Brain microvascular endothelial cell (primary cell): ENCODE results near the gene KATNBL1.
"Not testable (repeated sequence)": the region's sequence is repeated elsewhere in the genome, so short reads cannot be mapped to it uniquely, and the experiment has no call there.

Source experiments
- DNase-seq: peaks from one replicate; pipeline ENCODE4 v3.0.0-alpha.2; 2020
- H3K27ac ChIP-seq: fragments of 250-450 bp; sonication (Bioruptor Pico); 2 replicates; pipeline ENCODE4 v1.5.1; 2020; ENCODE audit warnings: mild to moderate bottlenecking, moderate library complexity
- H3K27me3 ChIP-seq: fragments of 250-450 bp; sonication (Bioruptor Pico); replicated peaks from 2 replicates; pipeline ENCODE4 v1.5.1; 2020; ENCODE audit warnings: mild to moderate bottlenecking
- H3K36me3 ChIP-seq: fragments of 250-450 bp; sonication (Bioruptor Pico); replicated peaks from 2 replicates; pipeline ENCODE4 v1.5.1; 2020; ENCODE audit warnings: mild to moderate bottlenecking
- H3K4me3 ChIP-seq: 2 replicates; pipeline ENCODE4 v1.5.1; 2011; ENCODE audit warnings: low read depth, mild to moderate bottlenecking, control low read depth, low read length, moderate library complexity
- CTCF ChIP-seq: IDR thresholded peaks from 2 replicates; pipeline ENCODE4 v1.5.1; 2011; ENCODE audit warnings: low read depth, mild to moderate bottlenecking, moderate library complexity, low read length, control low read depth, inconsistent platforms; ENCODE audit errors: missing control alignments
- in situ Hi-C: cut with HindIII; loops from 2 replicates; pipeline ENCODE4 v1.10.0; 2017; ENCODE audit warnings: low sequenced_read_pairs, low pct_ligation_motif_present

KATNBL1 gene

GRCh38 chr15:34214135-34214534, 4.2 kb upstream of the KATNBL1 start:
- no peak for DNase-seq
- Histone ChIP-seq H3K27ac (no peak overlapping the region), H3K4me3 (no peak overlapping the region), H3K27me3 (no peaks in the 10 kb centered on the region), H3K36me3 (no peaks in the 10 kb centered on the region)
- no peak for TF ChIP-seq CTCF
- in situ Hi-C loops, result no loop called here

- H3K4me3 ChIP-seq, result no peak overlapping the region
- peak; percentile 11 for TF ChIP-seq CTCF
- in situ Hi-C loops, result no loop called here
- H3K27me3 ChIP-seq, result no peaks in the 10 kb centered on the region
- no peak for DNase-seq
- H3K36me3 ChIP-seq, result no peaks in the 10 kb centered on the region
- H3K27ac ChIP-seq, result no peak overlapping the region
Measured at GRCh38 chr15:34213690-34214089, 3.8 kb upstream of the KATNBL1 start.

- peaks cover 2% of the 10 kb centered on the region for H3K36me3 ChIP-seq
- H3K4me3 ChIP-seq, result no peak overlapping the region
- H3K27me3 ChIP-seq, result no peaks in the 10 kb centered on the region
- DNase-seq, result no peak
- no peak for TF ChIP-seq CTCF
- H3K27ac ChIP-seq, result no peak overlapping the region
- in situ Hi-C loops, result no loop called here
Measured at GRCh38 chr15:34206011-34206410, 3.9 kb downstream of the KATNBL1 start.

- no peak for TF ChIP-seq CTCF
- Histone ChIP-seq H3K27me3 (no peaks in the 10 kb centered on the region), H3K27ac (no peak overlapping the region), H3K4me3 (no peak overlapping the region), H3K36me3 (peaks cover 6% of the 10 kb centered on the region)
- in situ Hi-C loops, result no loop called here
- DNase-seq, result no peak
Measured at GRCh38 chr15:34203936-34204335, 6.0 kb downstream of the KATNBL1 start.

- in situ Hi-C loops, result no loop called here
- Histone ChIP-seq H3K27me3 (no peaks in the 10 kb centered on the region), H3K27ac (no peak overlapping the region), H3K4me3 (no peak overlapping the region), H3K36me3 (peaks cover 6% of the 10 kb centered on the region)
- TF ChIP-seq CTCF, result no peak
- no peak for DNase-seq
Measured at GRCh38 chr15:34203305-34203704, 6.6 kb downstream of the KATNBL1 start.

- DNase-seq, in situ Hi-C loops: not testable (repeated sequence)
Measured at GRCh38 chr15:34193272-34193671, 16.6 kb downstream of the KATNBL1 start.

More at GRCh38 chr15:34193272-34193671, 16.6 kb downstream of the KATNBL1 start:
- H3K27ac ChIP-seq, H3K27me3 ChIP-seq, H3K4me3 ChIP-seq, H3K36me3 ChIP-seq: not testable (repeated sequence)
- peak; percentile 19 for TF ChIP-seq CTCF
